IMR-90 (cell line): ENCODE measurements around the gene ZNF385B. TPM values are rescaled to one million over a fixed set of nuclear protein-coding genes. Genes with fewer than 3 reads are reported as not detected.

Experiments used
- ATAC-seq: fragments of 200-7000 bp; cut with Tn5 transposase; 2 replicates; pipeline ENCODE4 v1.9.1; 2020; ENCODE audit warnings: low read depth, mild to moderate bottlenecking, moderate library complexity
- BruUV-seq: library from RNA; stranded (reverse); fragments of 400-500 nt; replicated peaks from 2 replicates; lab custom pipeline; 2021; lab: Mats Ljungman, UMichigan
- CTCF ChIA-PET: fragments of 300-600 bp; formaldehyde crosslinking; extraction: SDS; loops from one replicate; lab custom pipeline; 2021; ENCODE audit warnings: antibody characterized with exemption; lab: Yijun Ruan, JAX
- POLR2A ChIA-PET: fragments of 300-600 bp; sonication (Branson Sonifier 250); formaldehyde crosslinking; loops from one replicate; lab custom pipeline; 2022; ENCODE audit warnings: antibody characterized with exemption; ENCODE audit not compliant: unreplicated experiment; lab: Charles Lee
- DNase-seq: peaks from one replicate; pipeline ENCODE4 v3.0.0; 2013
- H2AFZ ChIP-seq: replicated peaks from 2 replicates; pipeline ENCODE3; 2013; ENCODE audit warnings: low read length, mild to moderate bottlenecking; ENCODE audit not compliant: poor library complexity
- H2AK5ac ChIP-seq: 2 replicates; pipeline ENCODE4 v1.6.1; 2013; ENCODE audit warnings: low read depth, low read length, inconsistent platforms
- H2AK9ac ChIP-seq: replicated peaks from 2 replicates; pipeline ENCODE3; 2013; ENCODE audit warnings: mild to moderate bottlenecking, low read depth, low read length, moderate library complexity; ENCODE audit not compliant: poor library complexity
- H2BK120ac ChIP-seq: 2 replicates; pipeline ENCODE4 v1.6.1; 2013; ENCODE audit warnings: low read depth, low read length, inconsistent platforms
- H2BK15ac ChIP-seq: 3 replicates; pipeline ENCODE4 v1.6.1; 2013; ENCODE audit warnings: low read depth, low read length, inconsistent platforms
- H2BK20ac ChIP-seq: 2 replicates; pipeline ENCODE4 v1.6.1; 2013; ENCODE audit warnings: low read depth, mild to moderate bottlenecking, inconsistent platforms, low read length, moderate library complexity
- H2BK5ac ChIP-seq: 2 replicates; pipeline ENCODE4 v1.6.1; 2013; ENCODE audit warnings: mild to moderate bottlenecking, low read depth, low read length, inconsistent platforms; ENCODE audit not compliant: poor library complexity, severe bottlenecking
- H3K14ac ChIP-seq: replicated peaks from 2 replicates; pipeline ENCODE4 v1.6.1; 2013; ENCODE audit warnings: low read depth, low read length, inconsistent platforms
- H3K18ac ChIP-seq: 2 replicates; pipeline ENCODE4 v1.6.1; 2013; ENCODE audit warnings: low read depth, low read length, control low read depth
- H3K23ac ChIP-seq: 2 replicates; pipeline ENCODE4 v1.6.1; 2013; ENCODE audit warnings: low read depth, low read length, inconsistent platforms
- H3K27ac ChIP-seq: 2 replicates; pipeline ENCODE4 v1.5.1; 2013; ENCODE audit warnings: mild to moderate bottlenecking, control low read depth, low read length; ENCODE audit not compliant: insufficient read depth
- H3K27me3 ChIP-seq: 2 replicates; pipeline ENCODE4 v1.6.1; 2013; ENCODE audit warnings: low read length; ENCODE audit not compliant: control insufficient read depth, insufficient read depth
- H3K36me3 ChIP-seq: 2 replicates; pipeline ENCODE4 v1.6.1; 2013; ENCODE audit warnings: low read length, mixed read lengths; ENCODE audit not compliant: control insufficient read depth, insufficient read depth
- H3K4ac ChIP-seq: 2 replicates; pipeline ENCODE4 v1.6.1; 2013; ENCODE audit warnings: low read depth, low read length, inconsistent platforms
- H3K4me1 ChIP-seq: 2 replicates; pipeline ENCODE4 v1.6.1; 2013; ENCODE audit warnings: low read length, mixed read lengths; ENCODE audit not compliant: control insufficient read depth, insufficient read depth
- H3K4me2 ChIP-seq: 2 replicates; pipeline ENCODE4 v1.6.1; 2013; ENCODE audit warnings: low read depth, mild to moderate bottlenecking, control low read depth, low read length, moderate library complexity
- H3K4me3 ChIP-seq: 2 replicates; pipeline ENCODE4 v1.5.1; 2013; ENCODE audit warnings: low read depth, mild to moderate bottlenecking, control low read depth, low read length, moderate library complexity; ENCODE audit not compliant: insufficient read depth
- H3K56ac ChIP-seq: 2 replicates; pipeline ENCODE4 v1.6.1; 2013; ENCODE audit warnings: low read length, inconsistent platforms; ENCODE audit not compliant: insufficient read depth; ENCODE audit errors: extremely low read depth
- H3K79me1 ChIP-seq, 2 experiments: 2 replicates each; pipeline ENCODE4 v1.6.1; 2013; ENCODE audit warnings: low read length in 2 of 2, inconsistent platforms in 1 of 2, low read depth in 1 of 2
- H3K9ac ChIP-seq: 2 replicates; pipeline ENCODE4 v1.6.1; 2013; ENCODE audit warnings: low read depth, low read length, control low read depth
- H3K9me1 ChIP-seq: 2 replicates; pipeline ENCODE4 v1.6.1; 2013; ENCODE audit warnings: low read length, inconsistent platforms; ENCODE audit not compliant: insufficient read depth
- H3K9me3 ChIP-seq: 2 replicates; pipeline ENCODE4 v1.6.1; 2013; ENCODE audit warnings: low read length; ENCODE audit not compliant: control insufficient read depth, insufficient read depth
- H4K20me1 ChIP-seq: 2 replicates; pipeline ENCODE4 v1.6.1; 2013; ENCODE audit warnings: low read length, inconsistent platforms; ENCODE audit not compliant: insufficient read depth
- H4K5ac ChIP-seq: 2 replicates; pipeline ENCODE4 v1.6.1; 2013; ENCODE audit warnings: mild to moderate bottlenecking, low read depth, low read length, control low read depth
- H4K8ac ChIP-seq, 2 experiments: 2 replicates each; pipeline ENCODE4 v1.6.1; 2013; ENCODE audit warnings: low read depth in 2 of 2, low read length in 2 of 2, control low read depth in 1 of 2, inconsistent platforms in 1 of 2
- H4K91ac ChIP-seq: 2 replicates; pipeline ENCODE4 v1.6.1; 2013; ENCODE audit warnings: low read depth, low read length, inconsistent platforms; ENCODE audit not compliant: insufficient read depth
- BHLHE40 ChIP-seq: fragments of 150-350 bp; IDR thresholded peaks from 2 replicates; pipeline ENCODE4 v1.6.1; 2016; ENCODE audit warnings: mild to moderate bottlenecking, low read depth, low read length
- CEBPB ChIP-seq: IDR thresholded peaks from 2 replicates; pipeline ENCODE4 v1.6.1; 2012; ENCODE audit warnings: low read depth, low read length, improper control_type of control experiment
- CHD1 ChIP-seq: IDR thresholded peaks from 2 replicates; pipeline ENCODE4 v1.6.1; 2012; ENCODE audit warnings: low read depth, low read length, improper control_type of control experiment
- CTCF ChIP-seq: conservative IDR thresholded peaks from 2 replicates; pipeline ENCODE4 v1.5.1; 2012; ENCODE audit warnings: mild to moderate bottlenecking, low read depth, low read length, improper control_type of control experiment
- ELK1 ChIP-seq: fragments of 150-350 bp; IDR thresholded peaks from 2 replicates; pipeline ENCODE4 v1.6.1; 2016; ENCODE audit warnings: low read depth, mild to moderate bottlenecking, low read length, moderate library complexity, borderline replicate concordance
- FOS ChIP-seq: fragments of 150-350 bp; IDR thresholded peaks from 2 replicates; pipeline ENCODE4 v1.6.1; 2016; ENCODE audit warnings: low read depth, low read length
- MXI1 ChIP-seq: IDR thresholded peaks from 2 replicates; pipeline ENCODE4 v1.6.1; 2012; ENCODE audit warnings: low read depth, mild to moderate bottlenecking, low read length, moderate library complexity, borderline replicate concordance
- NFE2L2 ChIP-seq: fragments of 150-350 bp; IDR thresholded peaks from 2 replicates; pipeline ENCODE4 v1.6.1; 2016; ENCODE audit warnings: low read depth, mild to moderate bottlenecking, low read length
- SMC3 ChIP-seq: fragments of 150-350 bp; IDR thresholded peaks from 2 replicates; pipeline ENCODE4 v1.6.1; 2016; ENCODE audit warnings: low read depth, mild to moderate bottlenecking, antibody characterized with exemption, low read length, moderate library complexity
- dilution Hi-C: fragments of 300-500 bp; cut with HindIII; formaldehyde crosslinking; loops from one replicate; pipeline ENCODE4 v1.14.3; 2018; ENCODE audit warnings: low sequenced_read_pairs; ENCODE audit not compliant: unreplicated experiment
- in situ Hi-C: fragments of 300-500 bp; cut with MboI; formaldehyde crosslinking; loops from 3 replicates; pipeline ENCODE4 v1.14.3; 2019; ENCODE audit warnings: low sequenced_read_pairs, inconsistent platforms, mixed read lengths
- intact Hi-C: fragments of 100-400 bp; cut with micrococcal nuclease; formaldehyde crosslinking; loops from 2 replicates; pipeline ENCODE4 v1.10.0; 2022
- polyA plus RNA-seq, 3 experiments: library from polyadenylated mRNA; depleted of rRNA; stranded (reverse); fragments of >200 nt; gene quantifications; 2 replicates each; pipeline ENCODE4 v1.2.3, GENCODE V29; 2012; ENCODE audit warnings: low replicate concordance in 1 of 3
- total RNA-seq: library from RNA; depleted of rRNA; stranded (reverse); fragments of >200 nt; gene quantifications from 2 replicates; pipeline ENCODE4 v1.2.3, GENCODE V29; 2012

The ZNF385B gene
- total and polyA plus RNA-seq, 2 of the 4 experiments (the other 2 are of a cell fraction): not detected

- no peak for TF ChIP-seq CTCF
- TF ChIP-seq CHD1: no peak
- TF ChIP-seq MXI1: no peak
- TF ChIP-seq SMC3: no peak
- no peak for TF ChIP-seq FOS
These were observed 117.0 kb downstream of the ZNF385B start (continued) for GRCh38 chr2:179744401-179744800.

DNA sequence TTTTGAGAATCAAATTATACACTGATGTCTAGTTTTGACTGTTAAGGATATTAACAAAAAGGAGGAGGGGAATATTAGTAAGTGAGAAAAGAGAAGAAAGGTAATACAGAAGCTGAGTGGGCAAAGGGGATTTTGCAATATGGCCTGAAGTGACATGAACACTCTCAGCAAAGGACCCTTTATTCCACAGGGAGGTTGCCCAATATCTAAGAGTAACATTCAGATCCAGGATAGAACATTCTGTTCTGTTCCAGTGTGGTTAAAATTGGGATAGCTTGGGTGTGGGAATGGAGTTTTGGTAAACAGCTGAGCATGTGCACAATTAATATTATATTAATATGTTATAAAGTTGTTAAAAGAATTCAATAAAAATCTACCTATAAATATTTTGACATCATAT is 120.1 kb downstream of the ZNF385B start:
- Histone ChIP-seq H4K5ac (no peak overlapping the region), H3K9me1 (no peaks in the 10 kb centered on the region), H4K8ac (no peak overlapping the region), H4K20me1 (no peaks in the 10 kb centered on the region), H3K4me1 (peaks cover 2% of the 10 kb centered on the region), H3K27ac (no peak overlapping the region), H3K4me3 (no peak overlapping the region), H3K79me1 (no peaks in the 10 kb centered on the region), H2BK5ac (no peak overlapping the region), H3K4ac (no peak overlapping the region), H3K9me3 (no peaks in the 10 kb centered on the region), H3K56ac (no peak overlapping the region), H3K18ac (no peak overlapping the region), H2AK9ac (no peak overlapping the region), H2BK120ac (no peak overlapping the region), H2AK5ac (no peak overlapping the region), H3K36me3 (no peaks in the 10 kb centered on the region), H3K27me3 (no peaks in the 10 kb centered on the region), H3K9ac (no peak overlapping the region), H4K91ac (no peak overlapping the region), H3K4me2 (no peak overlapping the region), H2AFZ (no peak overlapping the region), H2BK15ac (no peak overlapping the region), H3K14ac (no peak overlapping the region), H3K23ac (no peak overlapping the region), H2BK20ac (no peak overlapping the region)
- dilution Hi-C loops (no loop called here), intact Hi-C loops (no loop called here), in situ Hi-C loops (no loop called here)
- ATAC-seq (no peak), DNase-seq (no peak)
- no peak for TF ChIP-seq NFE2L2
- no peak for TF ChIP-seq BHLHE40
- 0 out of 2 replicates have a peak, but pooled peaks have one; percentile 2 for TF ChIP-seq CEBPB
- no peak for TF ChIP-seq ELK1
- TF ChIP-seq MXI1: no peak
- BruUV-seq: no TSS peak
- CTCF ChIA-PET: no interaction called here
- POLR2A ChIA-PET: no interaction called here
